Measurements from ENCODE around the gene TMEM45B.
"Not testable (repeated sequence)": the region's sequence is repeated elsewhere in the genome, so short reads cannot be mapped to it uniquely, and the experiment has no call there.

The TMEM45B gene

GRCh38 chr11:129800655-129801054 is 15.0 kb upstream of the TMEM45B start:
- Histone ChIP-seq H3K36me3 (ENCODE audit: control insufficient read depth in 5 of 5, insufficient read depth in 5 of 5, low read length in 5 of 5) (no peaks in the 10 kb centered on the region), H3K9me3 (ENCODE audit: control insufficient read depth in 5 of 5, low read length in 5 of 5) (peaks cover 0 to 3% (median 0%) of the 10 kb centered on the region in 5 donors), H3K4me3 (ENCODE audit: low read depth in 1 of 5, low read length in 5 of 5) (no peak overlapping the region), H3K27me3 (ENCODE audit: control insufficient read depth in 5 of 5, insufficient read depth in 4 of 5, low read length in 5 of 5) (no peaks in the 10 kb centered on the region), H3K9ac (ENCODE audit: low read length in 5 of 5) (no peak overlapping the region), H3K27ac (ENCODE audit: low read depth, low read length) (no peak overlapping the region), H3K4me1 (ENCODE audit: control insufficient read depth in 5 of 5, insufficient read depth in 5 of 5, low read length in 5 of 5) (no peaks in the 10 kb centered on the region)

- no peak overlapping the region for H3K4me3 ChIP-seq (ENCODE audit: low read depth in 1 of 5, low read length in 5 of 5)
- no peak overlapping the region for H3K27ac ChIP-seq (ENCODE audit: low read depth, low read length)
- H3K27me3 ChIP-seq (ENCODE audit: control insufficient read depth in 5 of 5, insufficient read depth in 4 of 5, low read length in 5 of 5): no peaks in the 10 kb centered on the region
- H3K9me3 ChIP-seq (ENCODE audit: control insufficient read depth in 5 of 5, low read length in 5 of 5): peaks cover 0 to 3% (median 0%) of the 10 kb centered on the region in 5 donors
- H3K4me1 ChIP-seq (ENCODE audit: control insufficient read depth in 5 of 5, insufficient read depth in 5 of 5, low read length in 5 of 5): no peaks in the 10 kb centered on the region
- no peaks in the 10 kb centered on the region for H3K36me3 ChIP-seq (ENCODE audit: control insufficient read depth in 5 of 5, insufficient read depth in 5 of 5, low read length in 5 of 5)
- H3K9ac ChIP-seq (ENCODE audit: low read length in 5 of 5): no peak overlapping the region
Observed at GRCh38 chr11:129803533-129803932, 12.1 kb upstream of the TMEM45B start.

DNA sequence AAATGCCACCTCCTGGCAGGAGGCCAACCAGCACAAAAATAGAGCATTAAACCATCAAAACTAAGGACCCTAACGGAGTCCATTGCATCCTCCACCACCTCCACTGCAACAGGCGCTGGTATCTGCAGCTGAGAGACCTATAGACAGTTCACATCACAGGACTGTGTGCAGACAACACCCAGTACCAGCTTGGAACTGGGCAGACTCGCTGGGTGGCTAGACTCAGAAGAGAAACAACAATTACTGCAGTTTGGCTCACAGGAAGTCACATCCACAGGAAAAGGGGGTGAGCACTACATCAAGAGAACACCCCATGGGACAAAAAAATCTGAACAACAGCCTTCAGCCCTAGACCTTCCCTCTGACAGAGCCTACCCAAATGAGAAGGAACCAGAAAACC is 11.6 kb upstream of the TMEM45B start:
- Histone ChIP-seq H3K27ac (ENCODE audit: low read depth, low read length) (no peak overlapping the region), H3K36me3 (ENCODE audit: control insufficient read depth in 5 of 5, insufficient read depth in 5 of 5, low read length in 5 of 5) (no peaks in the 10 kb centered on the region), H3K9ac (ENCODE audit: low read length in 5 of 5) (no peak overlapping the region), H3K27me3 (ENCODE audit: control insufficient read depth in 5 of 5, insufficient read depth in 4 of 5, low read length in 5 of 5) (no peaks in the 10 kb centered on the region), H3K9me3 (ENCODE audit: control insufficient read depth in 5 of 5, low read length in 5 of 5) (peaks cover 0 to 1% (median 0%) of the 10 kb centered on the region in 5 donors), H3K4me1 (ENCODE audit: control insufficient read depth in 5 of 5, insufficient read depth in 5 of 5, low read length in 5 of 5) (no peaks in the 10 kb centered on the region), H3K4me3 (ENCODE audit: low read depth in 1 of 5, low read length in 5 of 5) (no peak overlapping the region)

- H3K9me3 ChIP-seq (ENCODE audit: control insufficient read depth in 5 of 5, low read length in 5 of 5); H3K4me3 ChIP-seq (ENCODE audit: low read depth in 1 of 5, low read length in 5 of 5); H3K27me3 ChIP-seq (ENCODE audit: control insufficient read depth in 5 of 5, insufficient read depth in 4 of 5, low read length in 5 of 5); H3K4me1 ChIP-seq (ENCODE audit: control insufficient read depth in 5 of 5, insufficient read depth in 5 of 5, low read length in 5 of 5); H3K36me3 ChIP-seq (ENCODE audit: control insufficient read depth in 5 of 5, insufficient read depth in 5 of 5, low read length in 5 of 5); H3K9ac ChIP-seq (ENCODE audit: low read length in 5 of 5); H3K27ac ChIP-seq (ENCODE audit: low read depth, low read length): not testable (repeated sequence)
Observed at GRCh38 chr11:129808241-129808640, 7.4 kb upstream of the TMEM45B start.

GRCh38 chr11:129813231-129813791 is 2.3 kb upstream of the TMEM45B start:
- peaks cover 0 to 4% (median 0%) of the 10 kb centered on the region in 5 donors for H3K4me1 ChIP-seq (ENCODE audit: control insufficient read depth in 5 of 5, insufficient read depth in 5 of 5, low read length in 5 of 5)
- H3K4me3 ChIP-seq (ENCODE audit: low read depth in 1 of 5, low read length in 5 of 5): no peak overlapping the region
- H3K27ac ChIP-seq (ENCODE audit: low read depth, low read length): no peak overlapping the region

GRCh38 chr11:129814244-129815014 is 1.2 kb upstream of the TMEM45B start:
- Histone ChIP-seq H3K27me3 (ENCODE audit: control insufficient read depth in 5 of 5, insufficient read depth in 4 of 5, low read length in 5 of 5) (peaks cover 0 to 22% (median 11%) of the 10 kb centered on the region in 5 donors), H3K9me3 (ENCODE audit: control insufficient read depth in 5 of 5, low read length in 5 of 5) (peaks cover 0 to 2% (median 0%) of the 10 kb centered on the region in 5 donors), H3K36me3 (ENCODE audit: control insufficient read depth in 5 of 5, insufficient read depth in 5 of 5, low read length in 5 of 5) (no peaks in the 10 kb centered on the region), H3K4me3 (ENCODE audit: low read depth in 1 of 5, low read length in 5 of 5) (no peak overlapping the region), H3K9ac (ENCODE audit: low read length in 5 of 5) (no peak overlapping the region), H3K27ac (ENCODE audit: low read depth, low read length) (no peak overlapping the region), H3K4me1 (ENCODE audit: control insufficient read depth in 5 of 5, insufficient read depth in 5 of 5, low read length in 5 of 5) (peaks cover 0 to 4% (median 0%) of the 10 kb centered on the region in 5 donors)

More at GRCh38 chr11:129813231-129813791, 2.3 kb upstream of the TMEM45B start:
- H3K36me3 ChIP-seq (ENCODE audit: control insufficient read depth in 5 of 5, insufficient read depth in 5 of 5, low read length in 5 of 5): no peaks in the 10 kb centered on the region
- H3K27me3 ChIP-seq (ENCODE audit: control insufficient read depth in 5 of 5, insufficient read depth in 4 of 5, low read length in 5 of 5): peaks cover 0 to 22% (median 11%) of the 10 kb centered on the region in 5 donors
- H3K9ac ChIP-seq (ENCODE audit: low read length in 5 of 5): no peak overlapping the region
- H3K9me3 ChIP-seq (ENCODE audit: control insufficient read depth in 5 of 5, low read length in 5 of 5): peaks cover 0 to 3% (median 0%) of the 10 kb centered on the region in 5 donors

- H3K36me3 ChIP-seq (ENCODE audit: control insufficient read depth in 5 of 5, insufficient read depth in 5 of 5, low read length in 5 of 5): no peaks in the 10 kb centered on the region
- H3K4me3 ChIP-seq (ENCODE audit: low read depth in 1 of 5, low read length in 5 of 5): no peak overlapping the region
- no peak overlapping the region for H3K27ac ChIP-seq (ENCODE audit: low read depth, low read length)
- no peak overlapping the region for H3K9ac ChIP-seq (ENCODE audit: low read length in 5 of 5)
- H3K4me1 ChIP-seq (ENCODE audit: control insufficient read depth in 5 of 5, insufficient read depth in 5 of 5, low read length in 5 of 5): peaks cover 0 to 4% (median 0%) of the 10 kb centered on the region in 5 donors
- H3K9me3 ChIP-seq (ENCODE audit: control insufficient read depth in 5 of 5, low read length in 5 of 5): no peaks in the 10 kb centered on the region
- H3K27me3 ChIP-seq (ENCODE audit: control insufficient read depth in 5 of 5, insufficient read depth in 4 of 5, low read length in 5 of 5): peaks cover 0 to 22% (median 11%) of the 10 kb centered on the region in 5 donors
Observed at GRCh38 chr11:129817534-129818051, 1.9 kb downstream of the TMEM45B start.

DNA sequence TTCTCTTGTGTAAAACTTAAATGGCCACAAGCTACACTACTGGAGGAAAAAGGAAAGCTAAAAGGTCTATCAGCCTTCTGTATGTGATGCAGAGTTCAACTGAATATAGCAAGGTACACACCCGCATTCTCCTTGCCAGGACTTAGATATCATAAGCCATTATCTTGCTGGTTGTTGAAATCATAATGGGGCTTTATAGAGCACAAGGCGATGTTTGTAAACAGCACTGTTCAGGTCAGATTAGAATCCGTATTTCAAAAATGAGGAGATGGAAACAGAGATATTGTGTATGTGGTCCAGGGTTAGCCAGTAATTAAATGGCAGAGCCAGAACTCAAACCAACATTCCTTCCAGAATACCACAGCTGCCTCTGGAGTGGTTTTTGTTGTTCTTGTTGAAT is 2.6 kb downstream of the TMEM45B start:
- H3K4me3 ChIP-seq (ENCODE audit: low read depth in 1 of 5, low read length in 5 of 5); H3K36me3 ChIP-seq (ENCODE audit: control insufficient read depth in 5 of 5, insufficient read depth in 5 of 5, low read length in 5 of 5); H3K4me1 ChIP-seq (ENCODE audit: control insufficient read depth in 5 of 5, insufficient read depth in 5 of 5, low read length in 5 of 5); H3K27ac ChIP-seq (ENCODE audit: low read depth, low read length); H3K9ac ChIP-seq (ENCODE audit: low read length in 5 of 5); H3K9me3 ChIP-seq (ENCODE audit: control insufficient read depth in 5 of 5, low read length in 5 of 5): not testable (repeated sequence)
- H3K27me3 ChIP-seq (ENCODE audit: control insufficient read depth in 5 of 5, insufficient read depth in 4 of 5, low read length in 5 of 5): peaks cover 0 to 22% (median 11%) of the 10 kb centered on the region in 5 donors

DNA sequence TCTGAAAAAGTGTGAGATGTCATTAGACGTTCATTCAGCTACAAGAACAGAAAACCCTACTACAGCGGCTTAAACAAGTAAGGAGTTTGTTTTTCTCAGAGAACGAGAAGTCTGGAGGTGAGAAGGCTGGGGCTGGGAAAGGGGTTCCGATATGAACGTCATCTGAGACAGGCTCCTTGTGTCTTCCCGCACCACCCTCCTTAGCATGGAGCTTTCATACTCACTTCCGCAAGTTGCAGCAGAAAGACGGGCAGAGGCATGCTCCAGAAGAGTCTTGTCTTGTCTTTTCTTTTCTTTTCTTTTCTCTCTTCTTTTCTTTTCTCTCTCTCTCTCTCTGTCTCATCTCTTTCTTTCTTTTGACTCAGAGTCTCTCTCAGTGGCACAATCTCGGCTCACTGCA is 3.6 kb downstream of the TMEM45B start:
- H3K4me1 ChIP-seq (ENCODE audit: control insufficient read depth in 5 of 5, insufficient read depth in 5 of 5, low read length in 5 of 5): peaks cover 0 to 4% (median 0%) of the 10 kb centered on the region in 5 donors
- H3K27me3 ChIP-seq (ENCODE audit: control insufficient read depth in 5 of 5, insufficient read depth in 4 of 5, low read length in 5 of 5): peaks cover 0 to 22% (median 11%) of the 10 kb centered on the region in 5 donors
- no peak overlapping the region for H3K27ac ChIP-seq (ENCODE audit: low read depth, low read length)
- no peak overlapping the region for H3K9ac ChIP-seq (ENCODE audit: low read length in 5 of 5)
- H3K36me3 ChIP-seq (ENCODE audit: control insufficient read depth in 5 of 5, insufficient read depth in 5 of 5, low read length in 5 of 5): no peaks in the 10 kb centered on the region
- no peak overlapping the region for H3K4me3 ChIP-seq (ENCODE audit: low read depth in 1 of 5, low read length in 5 of 5)
- no peaks in the 10 kb centered on the region for H3K9me3 ChIP-seq (ENCODE audit: control insufficient read depth in 5 of 5, low read length in 5 of 5)

- H3K4me1 ChIP-seq (ENCODE audit: control insufficient read depth in 5 of 5, insufficient read depth in 5 of 5, low read length in 5 of 5); H3K9me3 ChIP-seq (ENCODE audit: control insufficient read depth in 5 of 5, low read length in 5 of 5); H3K4me3 ChIP-seq (ENCODE audit: low read depth in 1 of 5, low read length in 5 of 5); H3K36me3 ChIP-seq (ENCODE audit: control insufficient read depth in 5 of 5, insufficient read depth in 5 of 5, low read length in 5 of 5); H3K27ac ChIP-seq (ENCODE audit: low read depth, low read length); H3K9ac ChIP-seq (ENCODE audit: low read length in 5 of 5): not testable (repeated sequence)
- peaks cover 0 to 17% (median 7%) of the 10 kb centered on the region in 5 donors for H3K27me3 ChIP-seq (ENCODE audit: control insufficient read depth in 5 of 5, insufficient read depth in 4 of 5, low read length in 5 of 5)
Observed at GRCh38 chr11:129820228-129820627, 4.6 kb downstream of the TMEM45B start.

Data from subcutaneous abdominal adipose tissue (tissue), 5 donors.